Measurements from ENCODE around the gene SCAMP2.

GRCh38 chr15:74804935-74805334, 68.2 kb downstream of the SCAMP2 start:
- TF ChIP-seq CTCF (IDR thresholded peaks at IDR 0.05) = no peak
- TF ChIP-seq POLR2A (IDR thresholded peaks at IDR 0.05) = no peak
